Liver (tissue), 9 donors: ENCODE results near the gene KDELR3. TPM values are rescaled to one million over a fixed set of nuclear protein-coding genes. Genes with fewer than 3 reads are reported as not detected.

Source experiments
- DNase-seq: peaks from one replicate; pipeline ENCODE4 v3.0.0-alpha.2; 2017; ENCODE audit warnings: low spot score
- H3K27ac ChIP-seq, 2 donors: one replicate each; pipeline ENCODE4 v1.7.0; 2013; ENCODE audit warnings: inconsistent platforms in 2 of 2, low read length in 2 of 2, control low read depth in 1 of 2, low read depth in 1 of 2, mild to moderate bottlenecking in 1 of 2
- H3K27me3 ChIP-seq, 4 donors: one replicate each; pipeline versions ENCODE4 v1.6.1 to v1.7.0; 2013; ENCODE audit warnings: low read length in 3 of 4, inconsistent platforms in 1 of 4, mild to moderate bottlenecking in 1 of 4, moderate library complexity in 1 of 4; ENCODE audit not compliant: control insufficient read depth in 4 of 4, insufficient read depth in 4 of 4
- H3K36me3 ChIP-seq, 4 donors: one replicate each; pipeline versions ENCODE4 v1.6.1 to v1.7.0; 2013; ENCODE audit warnings: low read length in 3 of 4, mild to moderate bottlenecking in 3 of 4, low read depth in 1 of 4, moderate library complexity in 1 of 4; ENCODE audit not compliant: control insufficient read depth in 4 of 4, insufficient read depth in 3 of 4
- H3K4me1 ChIP-seq, 4 donors: one replicate each; pipeline versions ENCODE4 v1.6.1 to v1.7.0; 2013; ENCODE audit warnings: low read length in 3 of 4, mild to moderate bottlenecking in 3 of 4, moderate library complexity in 1 of 4; ENCODE audit not compliant: control insufficient read depth in 4 of 4, insufficient read depth in 4 of 4
- H3K4me3 ChIP-seq, 3 donors: one replicate each; pipeline versions ENCODE4 v1.6.1 to v1.7.0; 2013; ENCODE audit warnings: low read length in 3 of 3, control low read depth in 1 of 3, low read depth in 1 of 3, mild to moderate bottlenecking in 1 of 3
- H3K9ac ChIP-seq, 2 donors: one replicate each; pipeline ENCODE4 v1.7.0; 2013; ENCODE audit warnings: low read length in 2 of 2, mild to moderate bottlenecking in 2 of 2, moderate library complexity in 2 of 2, control low read depth in 1 of 2, low read depth in 1 of 2
- H3K9me3 ChIP-seq, 4 donors: one replicate each; pipeline versions ENCODE4 v1.6.1 to v1.7.0; 2013; ENCODE audit warnings: low read length in 3 of 4; ENCODE audit not compliant: control insufficient read depth in 4 of 4
- EGR1 ChIP-seq, 2 donors: IDR thresholded peaks; 2 replicates each; pipeline ENCODE4 v1.6.1; 2016 to 2018; ENCODE audit warnings: antibody characterized with exemption in 2 of 2, low read depth in 2 of 2
- FOXA1 ChIP-seq: IDR thresholded peaks from 2 replicates; pipeline ENCODE4 v1.6.1; 2016; ENCODE audit warnings: antibody characterized with exemption
- FOXA2 ChIP-seq: IDR thresholded peaks from 2 replicates; pipeline ENCODE4 v1.6.1; 2016; ENCODE audit warnings: antibody characterized with exemption
- GABPA ChIP-seq, 2 donors: IDR thresholded peaks in 1 of 2; conservative IDR thresholded peaks in 1 of 2; 2 replicates each; pipeline ENCODE4 v1.6.1; 2016; ENCODE audit warnings: antibody characterized with exemption in 2 of 2, mild to moderate bottlenecking in 1 of 2, moderate library complexity in 1 of 2
- HNF4A ChIP-seq, 2 donors: conservative IDR thresholded peaks; 2 replicates each; pipeline ENCODE4 v1.6.1; 2016; ENCODE audit warnings: antibody characterized with exemption in 2 of 2, mild to moderate bottlenecking in 2 of 2
- HNF4G ChIP-seq: IDR thresholded peaks from 2 replicates; pipeline ENCODE4 v1.6.1; 2016; ENCODE audit warnings: antibody characterized with exemption
- NR2F2 ChIP-seq: IDR thresholded peaks from 2 replicates; pipeline ENCODE4 v1.6.1; 2016; ENCODE audit warnings: antibody characterized with exemption
- RAD21 ChIP-seq, 2 donors: IDR thresholded peaks; 2 replicates each; pipeline ENCODE4 v1.6.1; 2016; ENCODE audit warnings: antibody characterized with exemption in 2 of 2, mild to moderate bottlenecking in 2 of 2
- RXRA ChIP-seq, 2 donors: IDR thresholded peaks; 2 replicates each; pipeline ENCODE4 v1.6.1; 2017 to 2018; ENCODE audit warnings: antibody characterized with exemption in 2 of 2, mild to moderate bottlenecking in 1 of 2
- SP1 ChIP-seq: IDR thresholded peaks from 2 replicates; pipeline ENCODE4 v1.6.1; 2018; ENCODE audit warnings: antibody characterized with exemption, mild to moderate bottlenecking
- YY1 ChIP-seq: IDR thresholded peaks from 2 replicates; pipeline ENCODE4 v1.6.1; 2016; ENCODE audit warnings: antibody characterized with exemption, mild to moderate bottlenecking
- WGBS: extraction: QIAGEN DNeasy Blood & Tissue Kit; methylation state at CpG from one replicate; pipeline ENCODE4 v1.1.7; 2013; 5-methylcytosine and 5-hydroxymethylcytosine counted together
- polyA plus RNA-seq, 2 donors: library from polyadenylated mRNA; stranded (reverse) in 1 of 2; unstranded in 1 of 2; fragments of 200-250 nt in 1 of 2; fragments of >200 nt in 1 of 2; fragmentation: Nextera tagmentation in 1 of 2; extraction: Ambion mirVana in 1 of 2; gene quantifications; one replicate each; pipeline versions ENCODE4 v1.2.1 to v1.2.3, GENCODE V29; 2013 to 2015
- total RNA-seq, 2 donors: library from RNA; depleted of rRNA; stranded (reverse); fragments of >200 nt; gene quantifications; one replicate each; pipeline ENCODE4 v1.2.3, GENCODE V29; 2014
- TF ChIP-seq, protein P1 (sequence below): IDR thresholded peaks from 2 replicates; pipeline ENCODE4 v1.6.1; 2016; ENCODE audit warnings: antibody characterized with exemption, mild to moderate bottlenecking
- TF ChIP-seq, protein P2 (sequence below): IDR thresholded peaks from 2 replicates; pipeline ENCODE4 v1.6.1; 2016; ENCODE audit warnings: antibody characterized with exemption
- TF ChIP-seq, protein P3 (sequence below): IDR thresholded peaks from 2 replicates; pipeline ENCODE4 v1.6.1; 2016; ENCODE audit warnings: antibody characterized with exemption
- TF ChIP-seq, protein P4 (sequence below): fragments of 150-350 bp; IDR thresholded peaks from 2 replicates; pipeline ENCODE4 v1.5.1; 2017; ENCODE audit warnings: improper control_type of control experiment, low read depth, low read length; ENCODE audit not compliant: missing input control
- TF ChIP-seq, protein P5 (sequence below): IDR thresholded peaks from 2 replicates; pipeline ENCODE4 v1.6.1; 2016; ENCODE audit warnings: antibody characterized with exemption
- donor health status: healthy.
- donor health status: healthy.
- donor health status: healthy.
- donor health status: healthy.
- donor health status: healthy.

KDELR3 gene
- total and polyA plus RNA-seq, 4 donors, result 3.5 to 12.8 (median 9.5) TPM

DNA sequence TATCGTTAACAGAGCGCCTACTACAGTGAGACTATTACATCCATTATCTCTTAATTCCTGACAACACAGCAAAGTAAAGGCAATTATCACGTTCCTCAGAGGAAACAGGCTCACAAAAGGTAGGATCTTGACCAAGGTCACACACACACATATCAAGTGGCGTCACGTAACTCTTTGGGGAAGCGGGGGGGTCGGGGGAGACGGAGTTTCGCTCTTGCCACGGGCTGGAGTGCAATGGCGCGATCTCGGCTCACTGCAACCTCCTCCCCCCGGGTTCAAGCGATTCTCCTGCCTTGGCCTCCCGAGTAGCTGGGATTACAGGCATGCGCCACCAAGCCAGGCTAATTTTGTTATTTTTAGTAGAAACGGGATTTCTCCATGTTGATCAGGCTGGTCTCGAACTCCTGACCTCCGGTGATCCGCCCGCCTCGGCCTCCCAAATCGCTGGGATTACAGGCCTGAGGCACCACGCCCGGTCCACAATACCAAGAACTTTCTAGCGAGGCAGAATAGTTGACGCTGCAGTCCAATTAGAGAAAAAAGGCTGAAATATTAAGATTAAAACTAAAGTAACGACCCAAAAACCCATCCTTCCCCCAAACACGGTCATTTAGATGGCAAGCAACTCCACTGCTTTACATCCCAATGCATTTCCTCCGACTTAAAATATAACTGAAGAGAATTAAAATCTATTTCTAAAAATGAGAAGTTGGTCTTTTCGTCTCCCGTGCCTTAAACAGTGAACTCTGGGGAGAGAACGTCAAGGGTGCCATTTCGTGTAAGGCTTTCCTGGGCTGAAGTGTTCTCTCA lies 37.0 kb downstream of the KDELR3 start:
- peak; percentile 58 for DNase-seq
- Histone ChIP-seq H3K27me3 (no peaks in the 10 kb centered on the region), H3K9ac (peak overlapping the region; percentile 97 to 98), H3K27ac (peak overlapping the region; percentile 100), H3K4me1 (peaks cover 3 to 44% (median 13%) of the 10 kb centered on the region in 4 donors), H3K9me3 (no peaks in the 10 kb centered on the region), H3K4me3 (peak overlapping the region; percentile 65 to 87 (median 85)), H3K36me3 (peaks cover 0 to 10% (median 6%) of the 10 kb centered on the region in 4 donors)
- TF ChIP-seq RXRA (IDR thresholded peaks at IDR 0.05) (peak in 1 of 2 donors; percentile 12), NR2F2 (no peak), YY1 (peak; percentile 23)
- WGBS, result 2% methylated on average over 35 of the region's 35 CpGs

DNA sequence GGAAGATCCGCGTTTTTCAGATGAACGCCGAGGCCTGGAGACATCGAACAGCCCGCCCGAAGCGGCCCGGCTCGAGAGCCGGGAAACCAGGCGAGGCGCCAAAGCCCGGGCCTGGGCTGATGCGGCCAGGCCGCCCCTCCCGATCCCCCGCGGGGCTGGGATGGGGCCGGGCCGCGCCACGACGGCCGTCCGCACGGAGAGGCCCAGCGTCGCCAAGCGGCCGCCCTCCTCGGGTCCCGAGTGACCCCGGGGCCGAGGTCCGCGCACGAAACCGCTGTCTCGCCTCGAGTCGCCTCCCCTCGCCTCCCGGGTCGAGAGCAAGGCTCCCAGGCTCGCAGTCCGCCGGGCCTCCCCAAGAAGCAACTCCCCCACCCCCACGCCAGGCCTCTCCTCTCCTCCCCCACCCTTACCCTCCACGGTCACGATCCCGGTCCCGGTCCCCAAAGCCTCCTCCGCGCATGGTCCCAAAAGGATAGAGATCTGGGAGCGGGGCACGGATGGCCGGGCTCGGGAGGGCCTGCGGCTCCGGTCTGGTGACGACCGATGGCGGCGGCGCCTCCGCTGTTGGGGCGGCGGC lies 37.7 kb downstream of the KDELR3 start:
- H3K27ac ChIP-seq, result peak overlapping the region; percentile 100
- WGBS, result 1% methylated on average over 69 of the region's 69 CpGs
- peak overlapping the region; percentile 65 to 87 (median 85) for H3K4me3 ChIP-seq
- no peaks in the 10 kb centered on the region for H3K27me3 ChIP-seq
- peaks cover 0 to 6% (median 4%) of the 10 kb centered on the region in 4 donors for H3K36me3 ChIP-seq
- TF ChIP-seq HNF4A (conservative IDR thresholded peaks at IDR 0.05) (peak in 1 of 2 donors; percentile 26), SP1 (no peak)
- peak overlapping the region; percentile 97 to 98 for H3K9ac ChIP-seq
- H3K4me1 ChIP-seq, result peaks cover 3 to 44% (median 13%) of the 10 kb centered on the region in 4 donors
- H3K9me3 ChIP-seq, result no peaks in the 10 kb centered on the region
- peak; percentile 81 for DNase-seq

DNA sequence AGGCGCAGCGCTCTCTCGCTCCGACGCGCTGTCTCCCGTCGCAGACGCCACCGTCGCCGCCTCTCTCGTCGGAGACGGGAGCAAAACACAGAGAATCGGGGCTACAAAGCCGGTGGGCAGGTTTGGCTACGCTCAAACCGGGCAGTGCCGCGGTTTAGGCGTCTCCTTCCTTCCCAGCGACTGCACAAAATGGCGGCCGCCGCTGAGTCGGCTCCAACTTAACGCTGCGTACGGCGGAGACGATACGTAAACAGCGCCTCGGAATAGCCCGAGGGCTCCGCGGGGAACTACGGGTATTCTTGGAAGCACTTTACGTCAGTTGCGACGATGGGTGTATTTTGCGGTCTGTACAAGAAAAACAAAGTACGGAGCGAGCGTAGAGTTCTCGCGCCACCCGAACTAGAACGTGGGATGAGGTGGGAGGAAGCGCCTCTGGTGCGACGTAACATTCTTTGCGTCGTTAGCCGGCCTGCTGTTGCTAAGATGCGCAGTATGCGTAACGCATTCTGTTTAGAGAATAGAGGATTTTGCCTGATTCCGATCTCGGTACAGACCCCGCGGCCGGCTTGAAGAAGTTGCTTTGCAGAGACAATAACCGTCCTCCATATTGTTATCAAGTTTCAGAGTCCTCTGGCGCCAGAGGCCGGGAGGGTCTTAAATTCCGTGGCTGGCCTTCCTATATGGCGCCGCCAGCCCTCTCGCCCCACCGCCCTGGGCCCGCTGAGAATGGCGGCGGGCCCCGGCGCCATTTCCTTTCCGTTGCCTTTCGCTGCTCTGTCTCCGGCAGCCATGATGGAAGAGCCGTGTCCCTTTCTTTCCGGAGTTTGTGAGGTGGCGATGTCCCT lies 38.4 kb downstream of the KDELR3 start, which contains the start of gene DDX17:
DDX17 (minus strand) TSS at position 194 of the 845 bp plus-strand sequence.
- Histone ChIP-seq H3K27ac (peak within 1 kb of the TSS; percentile 100), H3K27me3 (no peaks in the 10 kb centered on the region), H3K36me3 (peaks cover 0 to 3% (median 1%) of the 10 kb centered on the region in 4 donors), H3K9ac (peak within 1 kb of the TSS; percentile 97 to 98), H3K4me1 (peaks cover 3 to 44% (median 13%) of the 10 kb centered on the region in 4 donors), H3K9me3 (no peaks in the 10 kb centered on the region), H3K4me3 (peak within 1 kb of the TSS; percentile 65 to 87 (median 85))
- WGBS, result 3% methylated on average over 83 of the region's 83 CpGs
- DNase-seq, result peak; percentile 94
- peak; percentile 9 for TF ChIP-seq FOXA2
- TF ChIP-seq, protein P1, sequence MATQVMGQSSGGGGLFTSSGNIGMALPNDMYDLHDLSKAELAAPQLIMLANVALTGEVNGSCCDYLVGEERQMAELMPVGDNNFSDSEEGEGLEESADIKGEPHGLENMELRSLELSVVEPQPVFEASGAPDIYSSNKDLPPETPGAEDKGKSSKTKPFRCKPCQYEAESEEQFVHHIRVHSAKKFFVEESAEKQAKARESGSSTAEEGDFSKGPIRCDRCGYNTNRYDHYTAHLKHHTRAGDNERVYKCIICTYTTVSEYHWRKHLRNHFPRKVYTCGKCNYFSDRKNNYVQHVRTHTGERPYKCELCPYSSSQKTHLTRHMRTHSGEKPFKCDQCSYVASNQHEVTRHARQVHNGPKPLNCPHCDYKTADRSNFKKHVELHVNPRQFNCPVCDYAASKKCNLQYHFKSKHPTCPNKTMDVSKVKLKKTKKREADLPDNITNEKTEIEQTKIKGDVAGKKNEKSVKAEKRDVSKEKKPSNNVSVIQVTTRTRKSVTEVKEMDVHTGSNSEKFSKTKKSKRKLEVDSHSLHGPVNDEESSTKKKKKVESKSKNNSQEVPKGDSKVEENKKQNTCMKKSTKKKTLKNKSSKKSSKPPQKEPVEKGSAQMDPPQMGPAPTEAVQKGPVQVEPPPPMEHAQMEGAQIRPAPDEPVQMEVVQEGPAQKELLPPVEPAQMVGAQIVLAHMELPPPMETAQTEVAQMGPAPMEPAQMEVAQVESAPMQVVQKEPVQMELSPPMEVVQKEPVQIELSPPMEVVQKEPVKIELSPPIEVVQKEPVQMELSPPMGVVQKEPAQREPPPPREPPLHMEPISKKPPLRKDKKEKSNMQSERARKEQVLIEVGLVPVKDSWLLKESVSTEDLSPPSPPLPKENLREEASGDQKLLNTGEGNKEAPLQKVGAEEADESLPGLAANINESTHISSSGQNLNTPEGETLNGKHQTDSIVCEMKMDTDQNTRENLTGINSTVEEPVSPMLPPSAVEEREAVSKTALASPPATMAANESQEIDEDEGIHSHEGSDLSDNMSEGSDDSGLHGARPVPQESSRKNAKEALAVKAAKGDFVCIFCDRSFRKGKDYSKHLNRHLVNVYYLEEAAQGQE, result peak; percentile 76
- peak; percentile 99 to 100 for TF ChIP-seq EGR1 (IDR thresholded peaks at IDR 0.05; ENCODE audit: low read depth in 2 of 2)
- TF ChIP-seq SP1, result no peak
- no peak for TF ChIP-seq GABPA (IDR thresholded peaks at IDR 0.05 in 1 of 2, conservative IDR thresholded peaks at IDR 0.05 in 1 of 2)
- no peak for TF ChIP-seq HNF4A (conservative IDR thresholded peaks at IDR 0.05)
- TF ChIP-seq HNF4G, result no peak
- TF ChIP-seq FOXA1, result no peak
- TF ChIP-seq, protein P2, sequence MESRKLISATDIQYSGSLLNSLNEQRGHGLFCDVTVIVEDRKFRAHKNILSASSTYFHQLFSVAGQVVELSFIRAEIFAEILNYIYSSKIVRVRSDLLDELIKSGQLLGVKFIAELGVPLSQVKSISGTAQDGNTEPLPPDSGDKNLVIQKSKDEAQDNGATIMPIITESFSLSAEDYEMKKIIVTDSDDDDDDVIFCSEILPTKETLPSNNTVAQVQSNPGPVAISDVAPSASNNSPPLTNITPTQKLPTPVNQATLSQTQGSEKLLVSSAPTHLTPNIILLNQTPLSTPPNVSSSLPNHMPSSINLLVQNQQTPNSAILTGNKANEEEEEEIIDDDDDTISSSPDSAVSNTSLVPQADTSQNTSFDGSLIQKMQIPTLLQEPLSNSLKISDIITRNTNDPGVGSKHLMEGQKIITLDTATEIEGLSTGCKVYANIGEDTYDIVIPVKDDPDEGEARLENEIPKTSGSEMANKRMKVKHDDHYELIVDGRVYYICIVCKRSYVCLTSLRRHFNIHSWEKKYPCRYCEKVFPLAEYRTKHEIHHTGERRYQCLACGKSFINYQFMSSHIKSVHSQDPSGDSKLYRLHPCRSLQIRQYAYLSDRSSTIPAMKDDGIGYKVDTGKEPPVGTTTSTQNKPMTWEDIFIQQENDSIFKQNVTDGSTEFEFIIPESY, result peak; percentile 57
- TF ChIP-seq, protein P3, sequence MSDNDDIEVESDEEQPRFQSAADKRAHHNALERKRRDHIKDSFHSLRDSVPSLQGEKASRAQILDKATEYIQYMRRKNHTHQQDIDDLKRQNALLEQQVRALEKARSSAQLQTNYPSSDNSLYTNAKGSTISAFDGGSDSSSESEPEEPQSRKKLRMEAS, result no peak
- TF ChIP-seq, protein P4, sequence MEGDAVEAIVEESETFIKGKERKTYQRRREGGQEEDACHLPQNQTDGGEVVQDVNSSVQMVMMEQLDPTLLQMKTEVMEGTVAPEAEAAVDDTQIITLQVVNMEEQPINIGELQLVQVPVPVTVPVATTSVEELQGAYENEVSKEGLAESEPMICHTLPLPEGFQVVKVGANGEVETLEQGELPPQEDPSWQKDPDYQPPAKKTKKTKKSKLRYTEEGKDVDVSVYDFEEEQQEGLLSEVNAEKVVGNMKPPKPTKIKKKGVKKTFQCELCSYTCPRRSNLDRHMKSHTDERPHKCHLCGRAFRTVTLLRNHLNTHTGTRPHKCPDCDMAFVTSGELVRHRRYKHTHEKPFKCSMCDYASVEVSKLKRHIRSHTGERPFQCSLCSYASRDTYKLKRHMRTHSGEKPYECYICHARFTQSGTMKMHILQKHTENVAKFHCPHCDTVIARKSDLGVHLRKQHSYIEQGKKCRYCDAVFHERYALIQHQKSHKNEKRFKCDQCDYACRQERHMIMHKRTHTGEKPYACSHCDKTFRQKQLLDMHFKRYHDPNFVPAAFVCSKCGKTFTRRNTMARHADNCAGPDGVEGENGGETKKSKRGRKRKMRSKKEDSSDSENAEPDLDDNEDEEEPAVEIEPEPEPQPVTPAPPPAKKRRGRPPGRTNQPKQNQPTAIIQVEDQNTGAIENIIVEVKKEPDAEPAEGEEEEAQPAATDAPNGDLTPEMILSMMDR, result no peak
- no peak for TF ChIP-seq NR2F2
- peak in 1 of 2 donors; percentile 17 for TF ChIP-seq RAD21 (IDR thresholded peaks at IDR 0.05)
- TF ChIP-seq, protein P5, sequence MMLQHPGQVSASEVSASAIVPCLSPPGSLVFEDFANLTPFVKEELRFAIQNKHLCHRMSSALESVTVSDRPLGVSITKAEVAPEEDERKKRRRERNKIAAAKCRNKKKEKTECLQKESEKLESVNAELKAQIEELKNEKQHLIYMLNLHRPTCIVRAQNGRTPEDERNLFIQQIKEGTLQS, result peak; percentile 39
- peak in 1 of 2 donors; percentile 7 for TF ChIP-seq RXRA (IDR thresholded peaks at IDR 0.05)
- TF ChIP-seq YY1, result peak; percentile 98
